GM19438 (cell line): ENCODE results near the gene FAM24A.

Source experiments
- ATAC-seq: cut with Tn5 transposase; IDR thresholded peaks from one replicate; pipeline ENCODE4 v1.9.1; 2021; ENCODE audit warnings: low read depth; ENCODE audit not compliant: unreplicated experiment

Gene FAM24A

DNA sequence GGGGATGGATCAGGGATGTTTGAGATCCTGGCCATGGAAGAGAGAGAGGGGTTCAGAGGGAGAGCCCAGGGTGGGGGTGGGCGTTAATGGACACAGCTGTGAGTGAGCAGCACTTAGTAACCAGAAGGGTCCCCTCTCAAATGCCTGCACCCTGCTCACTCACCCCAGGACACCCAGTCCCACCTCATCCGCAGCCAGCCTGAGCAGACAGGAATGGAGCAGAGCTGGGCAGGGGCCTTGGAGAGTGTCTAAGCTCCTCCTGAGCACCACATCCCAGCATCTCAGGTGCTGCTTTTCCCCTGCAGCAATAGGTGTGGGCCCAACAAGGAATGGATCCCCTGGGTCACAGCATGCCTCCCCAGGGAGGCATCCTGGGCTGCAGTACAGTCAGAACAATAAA lies 5.3 kb downstream of the FAM24A start:
- no peak for ATAC-seq

DNA sequence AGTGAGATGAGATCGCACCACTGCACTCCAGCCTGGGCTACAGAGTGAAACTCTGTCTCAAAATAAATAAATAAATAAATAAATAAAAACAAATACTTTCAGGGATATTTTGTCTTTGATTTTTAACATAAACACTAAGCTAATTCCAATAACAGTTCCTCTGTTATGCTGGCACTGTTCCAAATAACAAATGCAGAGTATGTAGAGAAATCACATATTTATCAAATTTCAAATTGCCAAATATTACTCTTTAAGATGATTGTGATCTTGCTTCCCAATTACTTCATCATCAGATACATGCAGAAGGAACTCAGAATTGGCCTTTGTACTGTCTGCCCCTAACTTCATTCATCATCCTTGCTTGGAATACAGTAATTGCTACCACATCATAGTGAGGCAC lies 19.7 kb downstream of the FAM24A start:
- no peak for ATAC-seq

DNA sequence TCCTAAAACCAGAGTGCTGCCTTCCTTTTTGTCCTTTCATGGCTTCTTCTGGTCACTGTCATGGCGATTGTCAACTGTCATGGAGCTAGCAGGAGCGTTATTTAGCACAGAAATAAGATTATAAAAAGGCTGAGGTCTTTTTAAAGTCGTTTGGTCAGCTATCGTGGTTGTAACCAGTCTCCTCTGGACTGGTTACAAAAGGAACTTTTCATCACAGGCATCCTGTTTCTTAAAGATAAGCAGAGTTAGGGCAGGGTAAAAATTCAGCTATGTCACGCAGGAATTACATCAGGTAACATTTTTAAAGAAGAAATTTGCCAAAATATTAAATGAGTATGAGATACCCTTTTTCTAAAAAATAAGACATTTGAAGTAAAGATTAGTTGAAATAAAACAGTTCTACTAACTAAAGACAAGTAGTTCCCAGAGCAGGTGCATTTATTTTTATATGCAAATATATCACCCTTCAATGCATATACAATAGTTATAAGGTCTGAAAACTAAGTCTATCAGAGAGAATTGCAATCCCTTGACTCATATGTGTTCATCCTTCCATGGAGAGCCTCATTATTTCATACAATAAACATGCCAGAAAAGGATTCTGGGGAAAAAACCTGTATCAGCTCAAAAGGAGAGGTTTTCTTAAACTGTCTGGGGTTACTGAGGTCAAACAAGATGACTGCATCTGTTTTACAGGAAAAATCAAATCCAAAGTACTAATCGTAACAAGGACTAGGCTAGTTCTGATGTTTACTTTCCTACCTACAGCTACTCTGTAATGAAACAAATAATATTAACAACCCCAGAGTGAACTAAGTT lies 20.9 kb downstream of the FAM24A start:
- ATAC-seq, result no peak

DNA sequence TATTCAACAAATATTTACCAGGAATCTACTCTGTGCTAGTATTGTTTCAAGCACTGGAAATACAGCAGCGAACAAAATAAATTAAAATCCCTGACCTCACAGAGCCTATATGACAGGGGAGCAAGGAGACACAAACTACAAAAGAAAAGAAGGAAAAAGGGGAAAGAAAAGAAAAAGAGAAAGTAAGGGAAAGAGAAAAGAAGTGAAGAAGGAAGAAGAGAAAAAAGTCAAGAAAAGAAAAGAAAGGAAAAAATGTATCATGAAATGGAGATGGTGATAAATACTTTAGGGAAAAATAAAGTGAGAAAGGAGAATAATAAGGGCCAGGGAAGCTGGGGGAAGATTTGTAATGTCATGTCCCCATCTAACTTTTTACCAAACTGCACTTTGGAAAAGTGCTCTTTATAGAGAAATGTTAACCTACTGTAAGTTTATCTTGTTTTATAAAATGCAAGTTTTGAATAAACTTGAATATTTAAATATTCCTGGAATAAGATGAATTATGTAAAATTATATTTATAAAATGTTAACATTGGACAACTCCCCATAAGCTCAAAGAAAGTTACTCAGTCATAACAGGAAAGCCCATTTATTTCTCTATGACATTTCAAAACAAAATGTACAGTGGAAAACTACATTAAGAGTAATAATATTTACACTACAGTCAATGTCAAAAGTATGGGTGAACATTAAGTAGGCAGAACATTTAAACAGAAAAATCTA lies 28.9 kb downstream of the FAM24A start:
- no peak for ATAC-seq

DNA sequence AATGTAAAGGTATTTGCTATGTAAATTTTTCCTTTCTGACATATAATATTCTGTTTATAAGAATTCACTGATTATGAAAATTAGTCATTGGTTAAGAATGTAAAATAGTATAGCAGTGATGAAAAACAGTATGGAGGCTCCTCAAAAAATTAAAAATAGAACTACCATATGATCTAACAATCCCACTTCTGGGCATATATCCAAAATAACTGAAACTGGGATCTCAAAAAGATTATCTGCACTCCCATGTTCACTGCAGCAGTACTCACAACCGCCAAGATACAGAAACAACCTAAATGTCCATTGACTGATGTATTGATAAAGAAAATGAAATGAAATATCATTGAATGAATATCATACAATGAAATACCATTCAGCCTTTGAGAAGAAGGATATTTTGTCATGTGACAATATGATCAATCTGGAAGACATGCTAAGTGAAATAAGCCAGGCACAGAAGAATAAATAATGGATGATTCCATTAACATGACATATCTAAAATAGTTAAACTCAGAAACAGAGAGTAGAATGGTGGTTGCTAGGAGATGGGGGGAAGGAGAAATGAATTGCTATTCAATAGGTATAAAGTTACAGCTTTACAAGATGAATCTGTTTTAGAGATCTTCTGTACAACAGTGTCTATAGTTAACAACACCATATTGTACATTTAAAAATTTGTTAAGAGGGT lies 29.6 kb downstream of the FAM24A start:
- no peak for ATAC-seq

DNA sequence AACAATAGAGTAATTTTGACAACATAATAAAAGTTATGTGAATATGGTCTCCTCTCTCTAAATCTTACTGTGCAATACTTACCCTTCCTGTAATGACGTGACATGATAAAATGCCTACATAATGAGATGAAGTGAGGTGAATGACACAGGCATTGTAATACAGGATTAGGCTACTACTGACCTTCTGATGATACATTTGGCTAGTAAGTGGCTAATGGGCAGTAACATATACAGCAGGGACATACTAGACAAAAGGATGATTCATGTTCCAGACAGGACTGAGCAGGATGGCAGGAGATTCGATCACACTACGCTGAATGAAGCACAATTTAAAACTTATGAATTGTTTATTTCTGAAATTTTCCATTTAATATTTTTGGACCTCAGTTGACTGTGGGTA lies 38.9 kb downstream of the FAM24A start:
- ATAC-seq, result no peak

DNA sequence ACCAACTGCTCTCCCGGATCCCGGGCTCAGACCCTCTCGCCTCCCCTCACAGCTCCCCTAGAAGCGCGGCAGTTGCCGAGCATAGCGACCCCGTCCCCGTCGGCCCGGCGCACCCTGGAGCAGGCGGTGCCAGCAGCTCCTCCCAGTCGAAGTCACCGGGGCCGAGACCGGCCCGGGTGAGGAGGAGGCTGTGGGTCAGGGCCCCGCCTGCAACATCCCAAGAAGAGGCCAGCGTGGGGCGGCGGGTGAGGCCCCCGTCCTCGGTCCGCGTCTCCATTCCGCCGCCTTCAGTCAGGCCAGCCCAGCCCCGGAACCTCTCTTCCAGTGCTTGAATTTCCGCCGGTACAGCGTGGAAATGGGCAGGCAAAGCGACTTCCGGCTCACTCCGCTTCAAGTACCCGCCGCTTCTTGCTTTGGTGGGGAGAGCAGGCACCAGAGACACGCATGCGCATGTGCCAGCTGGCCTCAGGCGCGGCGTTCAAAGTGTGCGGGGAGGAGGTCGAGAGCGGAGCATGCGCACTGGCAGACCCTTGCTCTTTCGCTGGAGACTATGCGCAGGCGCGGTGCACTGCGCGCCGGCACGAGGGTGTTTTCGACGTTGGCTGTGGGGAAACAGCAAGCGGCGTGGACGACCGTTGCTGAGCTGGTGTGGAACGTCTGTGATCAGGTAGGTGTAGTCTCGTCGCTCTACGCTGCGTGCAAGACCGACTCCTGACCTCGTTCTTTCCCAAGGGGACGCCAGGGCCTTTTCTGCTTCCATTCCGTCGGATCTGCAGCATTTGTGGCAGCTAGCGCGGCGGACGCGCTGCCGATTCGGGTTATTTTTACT lies 43.7 kb downstream of the FAM24A start, which contains the start of gene C10orf88:
Gene C10orf88, minus strand, starts transcription at position 326 of the 829 bp plus-strand sequence. Its CDS starts 49 bp downstream, at position 277.
- ATAC-seq, result peak; percentile 99

DNA sequence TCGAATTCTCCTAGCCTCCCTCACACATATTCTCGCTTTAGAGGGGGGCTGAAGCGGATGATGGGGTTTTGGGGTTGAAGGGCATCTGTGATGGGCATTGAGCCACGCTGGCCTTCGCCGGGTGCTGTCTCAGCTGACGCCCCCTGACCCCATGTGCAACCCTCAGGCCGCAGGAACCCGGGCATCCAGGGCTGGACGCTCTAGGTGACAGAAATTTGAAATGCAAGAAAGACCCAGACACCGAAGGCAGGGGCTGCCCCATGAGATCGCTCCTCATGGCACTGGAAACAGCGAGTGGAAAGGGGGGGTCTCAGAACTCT lies 44.3 kb downstream of the FAM24A start:
- no peak for ATAC-seq

DNA sequence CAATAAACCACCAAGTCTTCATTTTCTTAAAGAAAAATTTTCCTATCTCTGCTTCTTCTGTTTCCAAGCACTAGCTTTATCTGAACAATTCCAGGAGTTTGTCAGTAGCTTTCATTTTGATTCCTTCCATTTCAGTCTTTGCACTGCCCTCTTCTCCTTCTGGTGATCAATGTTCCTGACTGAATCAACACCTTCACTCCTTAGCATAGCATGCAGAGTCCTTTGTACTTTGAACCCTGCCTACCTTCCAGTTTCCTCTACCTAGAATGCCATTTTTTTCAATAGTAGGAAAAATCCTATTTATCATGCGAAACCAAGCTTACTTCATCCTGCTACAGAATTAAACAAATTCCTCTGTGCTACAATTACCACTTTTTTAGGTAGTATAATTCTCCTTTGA lies 45.5 kb downstream of the FAM24A start:
- no peak for ATAC-seq

DNA sequence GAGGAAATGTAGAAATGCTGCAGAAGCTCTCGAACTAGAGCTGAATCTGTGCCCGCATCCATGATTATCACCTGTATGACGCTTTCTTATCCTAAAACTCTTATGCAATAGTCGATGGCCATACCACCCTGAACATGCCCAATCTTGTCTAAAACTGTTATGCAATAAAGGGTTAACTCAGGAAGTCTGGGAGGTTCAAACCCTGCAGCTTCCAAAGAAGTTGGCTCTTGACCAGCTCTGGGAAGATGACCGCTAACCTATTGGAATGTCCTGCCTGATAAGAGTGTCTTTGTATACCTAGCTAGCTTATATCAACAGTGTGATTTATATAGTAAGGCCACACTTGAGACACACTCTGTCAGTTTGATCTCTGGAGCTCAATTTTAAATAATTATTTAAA lies 47.1 kb downstream of the FAM24A start:
- no peak for ATAC-seq

DNA sequence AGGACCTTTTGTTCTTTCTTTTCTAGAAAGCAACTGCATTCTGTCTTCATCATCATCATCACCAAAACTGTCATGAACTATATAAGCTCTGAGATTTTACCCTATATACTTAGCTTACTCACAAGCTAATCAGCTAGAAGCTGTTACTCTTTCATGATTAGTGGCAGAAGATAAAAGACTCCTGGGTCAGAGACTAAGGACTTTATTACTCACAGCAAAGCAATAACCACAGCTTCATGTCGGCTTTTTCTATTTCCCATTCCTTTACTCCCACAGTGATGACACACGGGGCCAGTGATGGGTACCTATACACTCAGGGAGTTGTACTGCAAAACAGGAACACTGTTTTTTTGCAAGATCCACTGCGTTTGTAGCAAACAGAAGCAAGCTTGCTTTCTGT lies 52.0 kb downstream of the FAM24A start:
- no peak for ATAC-seq
